B cell (primary cell): ENCODE measurements around the gene HSD17B12.

Experiments
- CTCF ChIP-seq: fragments of 200-600 bp; IDR thresholded peaks from one replicate; pipeline ENCODE4 v1.8.0; 2022; ENCODE audit warnings: antibody characterized with exemption, mild to moderate bottlenecking
- EZH2 ChIP-seq: IDR thresholded peaks from 2 replicates; pipeline ENCODE4 v1.6.1; 2012; ENCODE audit warnings: borderline replicate concordance, low read depth, mild to moderate bottlenecking, moderate library complexity, low read length; ENCODE audit not compliant: insufficient read depth, poor library complexity, severe bottlenecking

DNA sequence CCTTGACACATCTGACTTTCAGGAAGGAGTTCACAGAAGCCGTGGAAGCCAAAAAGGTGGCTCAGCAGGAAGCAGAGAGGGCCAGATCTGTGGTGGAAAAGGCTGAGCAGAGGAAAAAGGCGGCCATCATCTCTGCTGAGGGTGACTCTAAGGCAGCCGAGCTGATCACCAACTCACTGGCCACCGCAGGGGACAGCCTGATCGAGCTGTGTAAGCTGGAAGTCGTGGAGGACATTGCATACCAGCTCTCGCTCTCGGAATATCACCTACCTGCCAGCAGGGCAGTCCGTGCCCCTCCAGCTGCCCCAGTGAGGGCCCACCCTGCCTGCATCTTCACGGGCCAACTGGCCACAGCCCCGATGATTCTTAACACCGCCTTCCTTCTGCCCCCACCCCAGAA lies 53.7 kb downstream of the HSD17B12 start:
- no peak for TF ChIP-seq CTCF
- no peak for TF ChIP-seq EZH2
